NCI-H2171 treated with DMSO at 0.1 percent for 48 hours (cell line): ENCODE results near the gene TMEM150B.
A peak's percentile ranks its signal among the peaks of the same experiment; 100 is the strongest.

ENCODE experiments used
- DNase-seq: peaks from one replicate; lab custom pipeline; 2025; lab: John Stamatoyannopoulos, UW

TMEM150B gene

DNA sequence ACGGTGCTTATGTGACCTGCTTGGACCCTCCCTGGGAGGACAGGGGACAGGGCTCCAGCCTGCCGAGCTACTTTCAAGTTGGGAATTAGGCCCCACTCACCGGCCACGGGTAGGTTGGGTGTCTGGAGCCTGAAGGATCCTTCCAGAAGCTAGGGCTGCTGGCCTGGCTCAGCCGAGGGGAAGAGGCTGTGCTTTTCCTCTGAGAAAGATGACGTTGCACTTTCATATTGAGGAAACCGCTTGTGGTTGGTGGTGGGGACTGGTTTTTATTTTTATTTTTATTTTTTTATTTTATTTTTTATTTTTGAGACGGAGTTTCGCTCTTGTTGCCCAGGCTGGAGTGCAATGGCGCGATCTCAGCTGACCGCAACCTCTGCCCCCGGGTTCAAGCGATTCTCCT, at the start of gene TMEM150B:
Gene TMEM150B (minus strand): TSS at position 170 of the 400 bp plus-strand sequence. CDS start 4,305 bp downstream, outside the sequence.
- no peak for DNase-seq

- DNase-seq = no peak
These were observed 49.0 kb upstream of the TMEM150B start for GRCh38 chr19:55373993-55374757.

GRCh38 chr19:55373306-55373992, 48.3 kb upstream of the TMEM150B start:
- no peak for DNase-seq

- DNase-seq = no peak
These were observed 47.4 kb upstream of the TMEM150B start for GRCh38 chr19:55372316-55373081.

DNA sequence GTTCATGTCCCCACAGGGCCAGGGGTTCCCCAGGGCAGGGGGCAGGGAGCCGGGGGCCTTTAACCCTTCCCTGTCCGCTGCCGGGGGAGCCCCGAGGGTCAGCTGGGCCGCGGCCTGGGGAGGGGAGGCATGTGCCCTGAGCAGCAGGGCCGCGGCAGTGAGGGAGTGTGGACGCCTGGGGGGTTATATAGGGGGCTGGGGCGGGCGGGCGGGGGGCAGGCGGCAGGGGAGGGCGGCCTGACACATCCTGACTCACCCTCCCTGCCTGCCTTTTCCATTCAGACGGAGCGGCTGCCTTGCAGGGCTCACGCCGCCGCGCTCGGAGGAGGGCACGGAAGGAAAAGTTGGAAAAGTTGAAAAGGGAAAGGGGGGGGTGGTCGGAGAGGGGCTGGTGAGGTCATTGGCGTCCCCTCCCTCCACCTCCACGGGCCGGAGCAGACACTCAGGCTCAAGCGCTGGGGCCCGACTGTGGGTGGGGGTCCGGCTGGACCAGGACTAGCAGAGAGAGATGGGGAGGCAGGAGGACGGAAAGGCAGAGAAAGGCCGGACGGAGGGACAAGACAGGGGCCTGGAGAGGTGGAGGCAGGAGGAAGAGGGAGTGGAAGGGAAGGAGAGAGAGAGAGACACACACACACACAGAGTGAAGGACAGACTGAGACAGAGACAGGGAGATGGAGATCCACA, 45.3 kb upstream of the TMEM150B start, which contains the start of gene IL11:
Gene IL11 (minus strand): TSS at position 159 of the 684 bp plus-strand sequence. CDS start 153 bp downstream, at position 6.
- DNase-seq = no peak

DNA sequence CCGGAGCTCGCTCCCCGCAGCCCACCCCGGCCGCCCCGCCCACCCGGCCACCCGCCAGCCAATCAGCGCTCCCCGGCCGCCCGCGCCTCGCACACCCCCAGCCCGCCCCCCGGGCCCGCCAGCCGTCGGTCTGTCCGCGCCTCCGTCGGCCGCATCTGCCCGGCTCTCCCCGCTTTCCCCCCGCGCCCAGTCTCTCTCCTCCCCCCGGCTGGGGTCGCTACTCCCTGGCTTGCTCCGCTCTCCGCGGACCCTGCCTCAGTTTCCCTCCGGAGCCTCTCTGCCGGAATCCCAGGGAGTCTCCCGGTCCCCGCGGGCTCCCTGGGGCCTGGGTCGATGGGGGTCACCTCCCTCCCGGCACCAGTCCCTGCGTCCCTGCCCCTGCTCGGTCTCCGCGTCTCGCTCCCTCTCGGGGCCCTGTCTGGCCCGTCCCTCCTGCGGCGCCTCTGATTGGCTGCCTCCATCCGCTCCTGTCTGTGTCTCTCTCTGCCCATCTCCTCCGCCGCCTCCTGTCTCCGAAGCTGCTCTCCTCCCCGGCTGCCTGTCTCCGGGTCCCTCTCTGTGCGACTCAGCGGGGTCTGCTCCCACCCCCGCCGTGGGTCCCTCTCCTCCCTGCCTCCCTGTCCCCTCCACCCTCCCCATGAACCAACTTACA, 44.6 kb upstream of the TMEM150B start:
- peak; percentile 67 for DNase-seq

- DNase-seq = peak; percentile 29
These were observed 43.8 kb upstream of the TMEM150B start for GRCh38 chr19:55368701-55369563.

GRCh38 chr19:55368106-55368505, 43.0 kb upstream of the TMEM150B start:
- no peak for DNase-seq

- no peak for DNase-seq
These were observed 41.6 kb upstream of the TMEM150B start for GRCh38 chr19:55366790-55367189.

- DNase-seq = no peak
These were observed 40.8 kb upstream of the TMEM150B start for GRCh38 chr19:55365964-55366363.

GRCh38 chr19:55365245-55365644, 40.1 kb upstream of the TMEM150B start:
- no peak for DNase-seq

DNA sequence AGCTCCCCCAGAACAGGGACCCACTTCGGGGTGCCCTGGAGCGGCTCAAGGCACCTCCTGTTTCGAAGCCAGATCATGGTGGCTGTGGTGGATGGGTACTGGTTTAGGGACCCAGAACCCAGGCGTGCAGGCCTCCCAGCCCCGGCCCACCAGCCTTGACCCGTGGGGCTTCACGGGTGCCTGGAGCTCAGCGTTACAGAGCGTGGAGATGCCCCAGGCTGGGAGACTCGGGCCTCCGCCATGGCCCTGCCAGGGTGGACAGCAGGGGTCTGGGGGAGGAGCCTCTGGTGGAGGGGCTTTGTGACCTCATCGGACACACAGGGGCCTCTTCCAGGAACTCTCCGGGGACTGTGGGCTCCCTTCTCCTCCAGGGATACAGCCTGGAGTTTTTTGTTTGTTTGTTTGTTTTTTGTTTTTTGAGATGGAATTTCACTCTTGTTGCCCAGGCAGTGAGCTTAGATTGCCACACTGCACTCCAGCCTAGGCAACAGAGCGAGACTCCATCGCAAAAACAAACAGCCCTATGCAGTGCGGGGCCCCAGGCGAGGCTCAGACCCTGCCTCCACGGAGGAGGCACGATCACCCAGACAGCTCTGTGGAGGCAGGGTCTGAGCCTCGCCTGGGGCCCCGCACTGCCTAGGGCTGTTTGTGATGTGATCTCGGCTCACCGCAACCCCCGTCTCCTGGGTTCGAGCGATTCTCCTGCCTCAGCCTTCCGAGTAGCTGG, 38.0 kb upstream of the TMEM150B start, which contains the start of gene GARIN5B:
Gene GARIN5B (minus strand): TSS at position 271 of the 727 bp plus-strand sequence. CDS start 194 bp downstream, at position 77.
- DNase-seq = no peak

GRCh38 chr19:55362174-55362989, 37.2 kb upstream of the TMEM150B start:
- no peak for DNase-seq

- no peak for DNase-seq
These were observed 35.8 kb upstream of the TMEM150B start for GRCh38 chr19:55360902-55361301.

- DNase-seq = peak; percentile 97
These were observed 34.1 kb upstream of the TMEM150B start for GRCh38 chr19:55358943-55359908.

GRCh38 chr19:55358493-55358892, 33.4 kb upstream of the TMEM150B start:
- no peak for DNase-seq

DNA sequence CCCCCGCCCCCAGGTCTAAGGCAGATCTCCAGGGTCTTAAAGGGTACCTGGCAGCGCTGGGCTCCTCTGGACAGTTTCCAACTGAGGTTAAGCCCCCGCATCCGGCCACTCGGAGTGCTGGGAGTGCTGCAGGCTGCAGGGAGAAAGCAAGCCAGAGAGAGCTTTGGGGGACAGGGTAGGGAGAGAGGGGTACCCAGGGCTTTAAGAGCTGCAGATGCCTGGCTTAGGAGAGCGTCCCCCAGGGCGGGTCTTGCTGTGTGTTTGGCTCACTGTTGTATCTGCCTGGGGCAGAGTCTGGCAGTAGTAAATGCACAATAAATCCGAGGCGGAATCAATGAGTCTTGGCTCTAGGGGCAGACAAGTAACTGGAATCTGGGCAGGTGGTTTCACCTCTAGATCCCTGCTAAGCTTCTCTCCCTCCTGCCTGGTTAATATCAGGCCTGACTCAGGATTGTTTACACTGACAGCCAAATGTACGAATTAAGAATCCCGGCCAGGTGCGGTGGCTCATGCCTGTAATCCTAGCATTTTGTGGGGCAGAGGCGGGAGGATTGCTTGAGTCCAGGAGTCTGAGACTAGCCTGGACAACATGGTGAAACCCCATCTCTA, 30.2 kb upstream of the TMEM150B start:
- peak; percentile 25 for DNase-seq
